Measurements from ENCODE around the gene WWOX. TPM values are rescaled to one million over a fixed set of nuclear protein-coding genes. Genes with fewer than 3 reads are reported as not detected.
"Not testable (repeated sequence)": the region's sequence is repeated elsewhere in the genome, so short reads cannot be mapped to it uniquely, and the experiment has no call there.

The WWOX gene
- total RNA-seq, 1 donor from 2014 or later, result 8.6 TPM

GRCh38 chr16:79195938-79196337, 1096.5 kb downstream of the WWOX start:
- intact Hi-C loops (cut with DNase I), result no loop called here
- no peak for DNase-seq (ENCODE audit: low spot score)

- intact Hi-C loops (cut with DNase I), result no loop called here
- DNase-seq (ENCODE audit: low spot score), result no peak
These were observed 1102.0 kb downstream of the WWOX start for GRCh38 chr16:79201436-79201835.

- intact Hi-C loops (cut with DNase I), result no loop called here
- no peak for DNase-seq (ENCODE audit: low spot score)
These were observed 1103.5 kb downstream of the WWOX start for GRCh38 chr16:79202977-79203376.

GRCh38 chr16:79204486-79204885, 1105.0 kb downstream of the WWOX start:
- DNase-seq (ENCODE audit: low spot score), result no peak
- intact Hi-C loops (cut with DNase I), result no loop called here

- no peak for DNase-seq (ENCODE audit: low spot score)
- intact Hi-C loops (cut with DNase I), result no loop called here
These were observed 1107.4 kb downstream of the WWOX start for GRCh38 chr16:79206889-79207288.

GRCh38 chr16:79209308-79209707, 1109.9 kb downstream of the WWOX start:
- DNase-seq (ENCODE audit: low spot score), result no peak
- intact Hi-C loops (cut with DNase I), result no loop called here

- intact Hi-C loops (cut with DNase I), result no loop called here
- no peak for DNase-seq (ENCODE audit: low spot score)
These were observed 1111.2 kb downstream of the WWOX start for GRCh38 chr16:79210607-79211006.

- intact Hi-C loops (cut with DNase I), result no loop called here
- DNase-seq (ENCODE audit: low spot score), result no peak
These were observed 1112.1 kb downstream of the WWOX start for GRCh38 chr16:79211586-79211985.

GRCh38 chr16:79212114-79212791, 1112.8 kb downstream of the WWOX start:
- intact Hi-C loops (cut with DNase I), result no loop called here

GRCh38 chr16:79213214-79213613, 1113.8 kb downstream of the WWOX start:
- no peak for DNase-seq (ENCODE audit: low spot score)
- intact Hi-C loops (cut with DNase I), result no loop called here

More at GRCh38 chr16:79212114-79212791, 1112.8 kb downstream of the WWOX start:
- no peak for DNase-seq (ENCODE audit: low spot score)

- intact Hi-C loops (cut with DNase I), result no loop called here
- no peak for DNase-seq (ENCODE audit: low spot score)
These were observed 1115.8 kb downstream of the WWOX start for GRCh38 chr16:79215289-79215688.

- intact Hi-C loops (cut with DNase I), result no loop called here
- DNase-seq (ENCODE audit: low spot score), result no peak
These were observed 1118.0 kb downstream of the WWOX start for GRCh38 chr16:79217375-79218011.

- DNase-seq (ENCODE audit: low spot score), result no peak
- intact Hi-C loops (cut with DNase I), result no loop called here
These were observed 1118.9 kb downstream of the WWOX start for GRCh38 chr16:79218351-79218750.

- intact Hi-C loops (cut with DNase I); DNase-seq (ENCODE audit: low spot score): not testable (repeated sequence)
These were observed 1126.5 kb downstream of the WWOX start for GRCh38 chr16:79225994-79226393.

- intact Hi-C loops (cut with DNase I), result no loop called here
- no peak for DNase-seq (ENCODE audit: low spot score)
These were observed 1129.9 kb downstream of the WWOX start for GRCh38 chr16:79229361-79229760.

- DNase-seq (ENCODE audit: low spot score); intact Hi-C loops (cut with DNase I): not testable (repeated sequence)
These were observed 1146.2 kb downstream of the WWOX start for GRCh38 chr16:79245700-79246099.

- intact Hi-C loops (cut with DNase I), result no loop called here
- DNase-seq (ENCODE audit: low spot score), result no peak
These were observed 1147.9 kb downstream of the WWOX start for GRCh38 chr16:79247386-79247785.

- intact Hi-C loops (cut with DNase I), result no loop called here
- no peak for DNase-seq (ENCODE audit: low spot score)
These were observed 1148.9 kb downstream of the WWOX start for GRCh38 chr16:79248351-79248750.

- intact Hi-C loops (cut with DNase I), result no loop called here
- DNase-seq (ENCODE audit: low spot score), result peak; percentile 12
These were observed 1151.1 kb downstream of the WWOX start for GRCh38 chr16:79250502-79251098.

GRCh38 chr16:79253100-79253631, 1153.7 kb downstream of the WWOX start:
- intact Hi-C loops (cut with DNase I), result no loop called here
- DNase-seq (ENCODE audit: low spot score), result no peak
